ENCODE data around the gene MLLT10. TPM values are rescaled to one million over a fixed set of nuclear protein-coding genes. Genes with fewer than 3 reads are reported as not detected.

MLLT10 gene
- total RNA-seq, 1 donor from 2014 or later, result 39.0 TPM

- H3K36me3 Mint-ChIP-seq (ENCODE audit: low read depth), result no peaks in the 10 kb centered on the region
- H3K27ac Mint-ChIP-seq (ENCODE audit: unreplicated experiment), result peak overlapping the region; percentile 100
- TF ChIP-seq CTCF (IDR thresholded peaks at IDR 0.05), result no peak
- H3K9me3 Mint-ChIP-seq (ENCODE audit: low read depth), result no peaks in the 10 kb centered on the region
- H3K27me3 Mint-ChIP-seq (ENCODE audit: low read depth), result no peaks in the 10 kb centered on the region
- peaks cover 58% of the 10 kb centered on the region for H3K4me1 Mint-ChIP-seq (ENCODE audit: low read depth)
- H3K4me3 Mint-ChIP-seq (ENCODE audit: unreplicated experiment), result peak overlapping the region; percentile 83
- no peak for DNase-seq (ENCODE audit: low spot score)
Measured at GRCh38 chr10:21526860-21527597, 7.0 kb upstream of the MLLT10 start.

GRCh38 chr10:21527598-21528235, 6.3 kb upstream of the MLLT10 start:
- peak overlapping the region; percentile 100 for H3K27ac Mint-ChIP-seq (ENCODE audit: unreplicated experiment)
- no peaks in the 10 kb centered on the region for H3K36me3 Mint-ChIP-seq (ENCODE audit: low read depth)
- no peak for TF ChIP-seq CTCF (IDR thresholded peaks at IDR 0.05)
- H3K4me3 Mint-ChIP-seq (ENCODE audit: unreplicated experiment), result peak overlapping the region; percentile 83
- H3K4me1 Mint-ChIP-seq (ENCODE audit: low read depth), result peaks cover 63% of the 10 kb centered on the region
- no peak for DNase-seq (ENCODE audit: low spot score)
- H3K9me3 Mint-ChIP-seq (ENCODE audit: low read depth), result no peaks in the 10 kb centered on the region
- no peaks in the 10 kb centered on the region for H3K27me3 Mint-ChIP-seq (ENCODE audit: low read depth)

- Mint-ChIP-seq H3K4me3 (ENCODE audit: unreplicated experiment) (peak overlapping the region; percentile 83), H3K27ac (ENCODE audit: unreplicated experiment) (peak overlapping the region; percentile 100), H3K9me3 (ENCODE audit: low read depth) (no peaks in the 10 kb centered on the region), H3K36me3 (ENCODE audit: low read depth) (no peaks in the 10 kb centered on the region), H3K4me1 (ENCODE audit: low read depth) (peaks cover 63% of the 10 kb centered on the region), H3K27me3 (ENCODE audit: low read depth) (no peaks in the 10 kb centered on the region)
- TF ChIP-seq CTCF (IDR thresholded peaks at IDR 0.05), result no peak
- no peak for DNase-seq (ENCODE audit: low spot score)
Measured at GRCh38 chr10:21528236-21529031, 5.6 kb upstream of the MLLT10 start.

GRCh38 chr10:21529032-21529910, 4.8 kb upstream of the MLLT10 start:
- Mint-ChIP-seq H3K27ac (ENCODE audit: unreplicated experiment) (peak overlapping the region; percentile 100), H3K9me3 (ENCODE audit: low read depth) (no peaks in the 10 kb centered on the region), H3K27me3 (ENCODE audit: low read depth) (no peaks in the 10 kb centered on the region), H3K36me3 (ENCODE audit: low read depth) (no peaks in the 10 kb centered on the region), H3K4me3 (ENCODE audit: unreplicated experiment) (peak overlapping the region; percentile 83), H3K4me1 (ENCODE audit: low read depth) (peaks cover 56% of the 10 kb centered on the region)
- DNase-seq (ENCODE audit: low spot score), result no peak
- no peak for TF ChIP-seq CTCF (IDR thresholded peaks at IDR 0.05)
